Liver (tissue), 9 donors: Measurements from ENCODE around the gene APBA2. TPM values are rescaled to one million over a fixed set of nuclear protein-coding genes. Genes with fewer than 3 reads are reported as not detected.

Experiments used
- DNase-seq: peaks from one replicate; pipeline ENCODE4 v3.0.0-alpha.2; 2017; ENCODE audit warnings: low spot score
- H3K27ac ChIP-seq, 2 donors: one replicate each; pipeline ENCODE4 v1.7.0; 2013; ENCODE audit warnings: inconsistent platforms in 2 of 2, low read length in 2 of 2, control low read depth in 1 of 2, low read depth in 1 of 2, mild to moderate bottlenecking in 1 of 2
- H3K27me3 ChIP-seq, 4 donors: one replicate each; pipeline versions ENCODE4 v1.6.1 to v1.7.0; 2013; ENCODE audit warnings: low read length in 3 of 4, inconsistent platforms in 1 of 4, mild to moderate bottlenecking in 1 of 4, moderate library complexity in 1 of 4; ENCODE audit not compliant: control insufficient read depth in 4 of 4, insufficient read depth in 4 of 4
- H3K36me3 ChIP-seq, 4 donors: one replicate each; pipeline versions ENCODE4 v1.6.1 to v1.7.0; 2013; ENCODE audit warnings: low read length in 3 of 4, mild to moderate bottlenecking in 3 of 4, low read depth in 1 of 4, moderate library complexity in 1 of 4; ENCODE audit not compliant: control insufficient read depth in 4 of 4, insufficient read depth in 3 of 4
- H3K4me1 ChIP-seq, 4 donors: one replicate each; pipeline versions ENCODE4 v1.6.1 to v1.7.0; 2013; ENCODE audit warnings: low read length in 3 of 4, mild to moderate bottlenecking in 3 of 4, moderate library complexity in 1 of 4; ENCODE audit not compliant: control insufficient read depth in 4 of 4, insufficient read depth in 4 of 4
- H3K4me3 ChIP-seq, 3 donors: one replicate each; pipeline versions ENCODE4 v1.6.1 to v1.7.0; 2013; ENCODE audit warnings: low read length in 3 of 3, control low read depth in 1 of 3, low read depth in 1 of 3, mild to moderate bottlenecking in 1 of 3
- H3K9ac ChIP-seq, 2 donors: one replicate each; pipeline ENCODE4 v1.7.0; 2013; ENCODE audit warnings: low read length in 2 of 2, mild to moderate bottlenecking in 2 of 2, moderate library complexity in 2 of 2, control low read depth in 1 of 2, low read depth in 1 of 2
- H3K9me3 ChIP-seq, 4 donors: one replicate each; pipeline versions ENCODE4 v1.6.1 to v1.7.0; 2013; ENCODE audit warnings: low read length in 3 of 4; ENCODE audit not compliant: control insufficient read depth in 4 of 4
- EGR1 ChIP-seq, 2 donors: IDR thresholded peaks; 2 replicates each; pipeline ENCODE4 v1.6.1; 2016 to 2018; ENCODE audit warnings: antibody characterized with exemption in 2 of 2, low read depth in 2 of 2
- GABPA ChIP-seq, 2 donors: IDR thresholded peaks in 1 of 2; conservative IDR thresholded peaks in 1 of 2; 2 replicates each; pipeline ENCODE4 v1.6.1; 2016; ENCODE audit warnings: antibody characterized with exemption in 2 of 2, mild to moderate bottlenecking in 1 of 2, moderate library complexity in 1 of 2
- HNF4G ChIP-seq: IDR thresholded peaks from 2 replicates; pipeline ENCODE4 v1.6.1; 2016; ENCODE audit warnings: antibody characterized with exemption
- JUND ChIP-seq, 2 donors: IDR thresholded peaks; 2 replicates each; pipeline ENCODE4 v1.6.1; 2016; ENCODE audit warnings: antibody characterized with exemption in 2 of 2
- NR2F2 ChIP-seq: IDR thresholded peaks from 2 replicates; pipeline ENCODE4 v1.6.1; 2016; ENCODE audit warnings: antibody characterized with exemption
- RAD21 ChIP-seq, 2 donors: IDR thresholded peaks; 2 replicates each; pipeline ENCODE4 v1.6.1; 2016; ENCODE audit warnings: antibody characterized with exemption in 2 of 2, mild to moderate bottlenecking in 2 of 2
- RXRA ChIP-seq, 2 donors: IDR thresholded peaks; 2 replicates each; pipeline ENCODE4 v1.6.1; 2017 to 2018; ENCODE audit warnings: antibody characterized with exemption in 2 of 2, mild to moderate bottlenecking in 1 of 2
- SP1 ChIP-seq: IDR thresholded peaks from 2 replicates; pipeline ENCODE4 v1.6.1; 2018; ENCODE audit warnings: antibody characterized with exemption, mild to moderate bottlenecking
- YY1 ChIP-seq: IDR thresholded peaks from 2 replicates; pipeline ENCODE4 v1.6.1; 2016; ENCODE audit warnings: antibody characterized with exemption, mild to moderate bottlenecking
- WGBS: extraction: QIAGEN DNeasy Blood & Tissue Kit; methylation state at CpG from one replicate; pipeline ENCODE4 v1.1.7; 2013; 5-methylcytosine and 5-hydroxymethylcytosine counted together
- polyA plus RNA-seq, 2 donors: library from polyadenylated mRNA; stranded (reverse) in 1 of 2; unstranded in 1 of 2; fragments of 200-250 nt in 1 of 2; fragments of >200 nt in 1 of 2; fragmentation: Nextera tagmentation in 1 of 2; extraction: Ambion mirVana in 1 of 2; gene quantifications; one replicate each; pipeline versions ENCODE4 v1.2.1 to v1.2.3, GENCODE V29; 2013 to 2015
- total RNA-seq, 2 donors: library from RNA; depleted of rRNA; stranded (reverse); fragments of >200 nt; gene quantifications; one replicate each; pipeline ENCODE4 v1.2.3, GENCODE V29; 2014
- TF ChIP-seq, protein P1 (sequence below): IDR thresholded peaks from 2 replicates; pipeline ENCODE4 v1.6.1; 2016; ENCODE audit warnings: antibody characterized with exemption, mild to moderate bottlenecking
- TF ChIP-seq, protein P2 (sequence below): IDR thresholded peaks from 2 replicates; pipeline ENCODE4 v1.6.1; 2016; ENCODE audit warnings: antibody characterized with exemption
- TF ChIP-seq, protein P3 (sequence below): IDR thresholded peaks from 2 replicates; pipeline ENCODE4 v1.6.1; 2016; ENCODE audit warnings: antibody characterized with exemption
- TF ChIP-seq, protein P4 (sequence below): fragments of 150-350 bp; IDR thresholded peaks from 2 replicates; pipeline ENCODE4 v1.5.1; 2017; ENCODE audit warnings: improper control_type of control experiment, low read depth, low read length; ENCODE audit not compliant: missing input control
- TF ChIP-seq, protein P5 (sequence below): IDR thresholded peaks from 2 replicates; pipeline ENCODE4 v1.6.1; 2016; ENCODE audit warnings: antibody characterized with exemption
- donor health status: healthy.
- donor health status: healthy.
- donor health status: healthy.
- donor health status: healthy.
- donor health status: healthy.

Gene APBA2
- total and polyA plus RNA-seq, 4 donors: 0.38 to 2.9 (median 1.7) TPM

DNA sequence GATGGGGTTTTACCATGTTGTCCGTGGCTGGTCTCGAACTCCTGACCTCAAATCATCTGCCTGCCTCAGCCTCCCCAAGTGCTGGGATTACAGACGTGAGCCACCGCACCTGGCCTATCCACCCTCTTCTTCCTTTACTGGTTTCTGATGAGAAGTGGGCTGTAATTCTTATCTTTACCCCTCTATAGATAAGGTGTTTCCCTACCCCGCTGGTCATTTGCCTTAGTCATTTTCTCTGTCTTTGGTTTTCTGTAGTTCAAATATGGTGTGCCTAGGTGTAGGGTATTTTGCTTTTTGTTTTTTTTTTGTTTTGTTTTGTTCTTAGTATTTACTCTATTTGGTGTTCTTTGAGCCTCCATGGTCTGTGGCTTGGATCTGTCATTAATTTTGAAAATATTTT lies 41.3 kb downstream of the APBA2 start (continued):
- TF ChIP-seq, protein P1, sequence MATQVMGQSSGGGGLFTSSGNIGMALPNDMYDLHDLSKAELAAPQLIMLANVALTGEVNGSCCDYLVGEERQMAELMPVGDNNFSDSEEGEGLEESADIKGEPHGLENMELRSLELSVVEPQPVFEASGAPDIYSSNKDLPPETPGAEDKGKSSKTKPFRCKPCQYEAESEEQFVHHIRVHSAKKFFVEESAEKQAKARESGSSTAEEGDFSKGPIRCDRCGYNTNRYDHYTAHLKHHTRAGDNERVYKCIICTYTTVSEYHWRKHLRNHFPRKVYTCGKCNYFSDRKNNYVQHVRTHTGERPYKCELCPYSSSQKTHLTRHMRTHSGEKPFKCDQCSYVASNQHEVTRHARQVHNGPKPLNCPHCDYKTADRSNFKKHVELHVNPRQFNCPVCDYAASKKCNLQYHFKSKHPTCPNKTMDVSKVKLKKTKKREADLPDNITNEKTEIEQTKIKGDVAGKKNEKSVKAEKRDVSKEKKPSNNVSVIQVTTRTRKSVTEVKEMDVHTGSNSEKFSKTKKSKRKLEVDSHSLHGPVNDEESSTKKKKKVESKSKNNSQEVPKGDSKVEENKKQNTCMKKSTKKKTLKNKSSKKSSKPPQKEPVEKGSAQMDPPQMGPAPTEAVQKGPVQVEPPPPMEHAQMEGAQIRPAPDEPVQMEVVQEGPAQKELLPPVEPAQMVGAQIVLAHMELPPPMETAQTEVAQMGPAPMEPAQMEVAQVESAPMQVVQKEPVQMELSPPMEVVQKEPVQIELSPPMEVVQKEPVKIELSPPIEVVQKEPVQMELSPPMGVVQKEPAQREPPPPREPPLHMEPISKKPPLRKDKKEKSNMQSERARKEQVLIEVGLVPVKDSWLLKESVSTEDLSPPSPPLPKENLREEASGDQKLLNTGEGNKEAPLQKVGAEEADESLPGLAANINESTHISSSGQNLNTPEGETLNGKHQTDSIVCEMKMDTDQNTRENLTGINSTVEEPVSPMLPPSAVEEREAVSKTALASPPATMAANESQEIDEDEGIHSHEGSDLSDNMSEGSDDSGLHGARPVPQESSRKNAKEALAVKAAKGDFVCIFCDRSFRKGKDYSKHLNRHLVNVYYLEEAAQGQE: no peak
- no peak for TF ChIP-seq SP1
- TF ChIP-seq, protein P2, sequence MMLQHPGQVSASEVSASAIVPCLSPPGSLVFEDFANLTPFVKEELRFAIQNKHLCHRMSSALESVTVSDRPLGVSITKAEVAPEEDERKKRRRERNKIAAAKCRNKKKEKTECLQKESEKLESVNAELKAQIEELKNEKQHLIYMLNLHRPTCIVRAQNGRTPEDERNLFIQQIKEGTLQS: no peak
- TF ChIP-seq, protein P3, sequence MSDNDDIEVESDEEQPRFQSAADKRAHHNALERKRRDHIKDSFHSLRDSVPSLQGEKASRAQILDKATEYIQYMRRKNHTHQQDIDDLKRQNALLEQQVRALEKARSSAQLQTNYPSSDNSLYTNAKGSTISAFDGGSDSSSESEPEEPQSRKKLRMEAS: no peak
- TF ChIP-seq GABPA (IDR thresholded peaks at IDR 0.05 in 1 of 2, conservative IDR thresholded peaks at IDR 0.05 in 1 of 2): no peak
- no peak for TF ChIP-seq YY1

DNA sequence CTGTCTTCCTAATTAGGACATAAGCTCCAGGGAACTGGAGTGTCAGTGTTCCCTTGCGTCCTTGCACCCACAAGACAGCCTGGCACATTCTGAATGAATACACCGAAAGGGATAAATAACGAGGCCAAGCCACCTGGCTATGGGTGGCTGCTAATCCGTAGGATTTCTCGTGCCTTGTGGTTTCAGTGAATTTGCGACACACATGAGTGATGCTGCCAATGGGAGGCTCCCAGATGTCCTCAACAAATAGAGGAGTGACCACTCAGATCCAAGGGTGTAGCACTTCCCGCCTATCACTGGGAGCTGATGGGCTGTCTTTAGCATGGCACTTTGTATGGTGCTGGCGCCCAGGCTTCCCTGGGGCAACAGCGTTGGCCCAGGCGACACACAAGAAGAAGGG lies 43.4 kb downstream of the APBA2 start:
- TF ChIP-seq, protein P3: no peak
- TF ChIP-seq RXRA (IDR thresholded peaks at IDR 0.05) (no peak), RAD21 (IDR thresholded peaks at IDR 0.05) (no peak), YY1 (no peak), HNF4G (no peak), JUND (IDR thresholded peaks at IDR 0.05) (no peak), NR2F2 (no peak), EGR1 (IDR thresholded peaks at IDR 0.05; ENCODE audit: low read depth in 2 of 2) (no peak), SP1 (no peak), GABPA (IDR thresholded peaks at IDR 0.05 in 1 of 2, conservative IDR thresholded peaks at IDR 0.05 in 1 of 2) (no peak)
- TF ChIP-seq, protein P4, sequence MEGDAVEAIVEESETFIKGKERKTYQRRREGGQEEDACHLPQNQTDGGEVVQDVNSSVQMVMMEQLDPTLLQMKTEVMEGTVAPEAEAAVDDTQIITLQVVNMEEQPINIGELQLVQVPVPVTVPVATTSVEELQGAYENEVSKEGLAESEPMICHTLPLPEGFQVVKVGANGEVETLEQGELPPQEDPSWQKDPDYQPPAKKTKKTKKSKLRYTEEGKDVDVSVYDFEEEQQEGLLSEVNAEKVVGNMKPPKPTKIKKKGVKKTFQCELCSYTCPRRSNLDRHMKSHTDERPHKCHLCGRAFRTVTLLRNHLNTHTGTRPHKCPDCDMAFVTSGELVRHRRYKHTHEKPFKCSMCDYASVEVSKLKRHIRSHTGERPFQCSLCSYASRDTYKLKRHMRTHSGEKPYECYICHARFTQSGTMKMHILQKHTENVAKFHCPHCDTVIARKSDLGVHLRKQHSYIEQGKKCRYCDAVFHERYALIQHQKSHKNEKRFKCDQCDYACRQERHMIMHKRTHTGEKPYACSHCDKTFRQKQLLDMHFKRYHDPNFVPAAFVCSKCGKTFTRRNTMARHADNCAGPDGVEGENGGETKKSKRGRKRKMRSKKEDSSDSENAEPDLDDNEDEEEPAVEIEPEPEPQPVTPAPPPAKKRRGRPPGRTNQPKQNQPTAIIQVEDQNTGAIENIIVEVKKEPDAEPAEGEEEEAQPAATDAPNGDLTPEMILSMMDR: no peak
- TF ChIP-seq, protein P5, sequence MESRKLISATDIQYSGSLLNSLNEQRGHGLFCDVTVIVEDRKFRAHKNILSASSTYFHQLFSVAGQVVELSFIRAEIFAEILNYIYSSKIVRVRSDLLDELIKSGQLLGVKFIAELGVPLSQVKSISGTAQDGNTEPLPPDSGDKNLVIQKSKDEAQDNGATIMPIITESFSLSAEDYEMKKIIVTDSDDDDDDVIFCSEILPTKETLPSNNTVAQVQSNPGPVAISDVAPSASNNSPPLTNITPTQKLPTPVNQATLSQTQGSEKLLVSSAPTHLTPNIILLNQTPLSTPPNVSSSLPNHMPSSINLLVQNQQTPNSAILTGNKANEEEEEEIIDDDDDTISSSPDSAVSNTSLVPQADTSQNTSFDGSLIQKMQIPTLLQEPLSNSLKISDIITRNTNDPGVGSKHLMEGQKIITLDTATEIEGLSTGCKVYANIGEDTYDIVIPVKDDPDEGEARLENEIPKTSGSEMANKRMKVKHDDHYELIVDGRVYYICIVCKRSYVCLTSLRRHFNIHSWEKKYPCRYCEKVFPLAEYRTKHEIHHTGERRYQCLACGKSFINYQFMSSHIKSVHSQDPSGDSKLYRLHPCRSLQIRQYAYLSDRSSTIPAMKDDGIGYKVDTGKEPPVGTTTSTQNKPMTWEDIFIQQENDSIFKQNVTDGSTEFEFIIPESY: no peak
- TF ChIP-seq, protein P1: no peak
- TF ChIP-seq, protein P2: no peak
- no peaks in the 10 kb centered on the region for H3K4me1 ChIP-seq
- no peak for DNase-seq

More for the DNA sequence above, 43.4 kb downstream of the APBA2 start:
- H3K4me3 ChIP-seq: no peak overlapping the region
- H3K36me3 ChIP-seq: no peaks in the 10 kb centered on the region
- 95% methylated on average over 10 of the region's 10 CpGs for WGBS
- no peak overlapping the region for H3K9ac ChIP-seq
- H3K9me3 ChIP-seq: peaks cover 0 to 5% (median 3%) of the 10 kb centered on the region in 4 donors
- H3K27me3 ChIP-seq: peaks cover 0 to 4% (median 0%) of the 10 kb centered on the region in 4 donors
- H3K27ac ChIP-seq: no peak overlapping the region
